GM20431 (cell line): ENCODE results near the gene CPA4.

ENCODE experiments used
- in situ Hi-C: fragments of 300-500 bp; cut with MseI, MboI; formaldehyde crosslinking; loops from one replicate; pipeline ENCODE4 v1.15.0; 2020; ENCODE audit warnings: low sequenced_read_pairs; ENCODE audit not compliant: unreplicated experiment

The CPA4 gene

DNA sequence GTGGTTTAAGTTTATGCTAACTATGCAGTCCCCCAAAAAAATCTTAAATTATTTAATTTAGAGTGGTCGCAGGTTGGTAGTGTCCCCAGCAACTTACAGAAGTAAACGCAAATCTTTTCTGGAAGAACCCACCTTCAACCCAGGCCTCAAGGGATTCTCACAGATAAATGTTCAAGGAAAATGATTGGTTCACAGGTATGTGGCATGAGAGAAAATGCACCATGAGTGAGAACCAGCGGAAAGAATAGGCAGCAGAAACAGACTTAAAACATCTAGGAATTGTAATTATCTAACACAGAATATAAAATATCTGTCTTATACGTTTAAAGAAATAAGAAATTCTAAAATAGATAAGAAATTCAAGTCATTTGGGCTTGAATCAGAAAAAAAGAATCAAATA is 48.9 kb downstream of the CPA4 start:
- in situ Hi-C loops = no loop called here

GRCh38 chr7:130342701-130343380 is 49.9 kb downstream of the CPA4 start:
- in situ Hi-C loops = no loop called here

DNA sequence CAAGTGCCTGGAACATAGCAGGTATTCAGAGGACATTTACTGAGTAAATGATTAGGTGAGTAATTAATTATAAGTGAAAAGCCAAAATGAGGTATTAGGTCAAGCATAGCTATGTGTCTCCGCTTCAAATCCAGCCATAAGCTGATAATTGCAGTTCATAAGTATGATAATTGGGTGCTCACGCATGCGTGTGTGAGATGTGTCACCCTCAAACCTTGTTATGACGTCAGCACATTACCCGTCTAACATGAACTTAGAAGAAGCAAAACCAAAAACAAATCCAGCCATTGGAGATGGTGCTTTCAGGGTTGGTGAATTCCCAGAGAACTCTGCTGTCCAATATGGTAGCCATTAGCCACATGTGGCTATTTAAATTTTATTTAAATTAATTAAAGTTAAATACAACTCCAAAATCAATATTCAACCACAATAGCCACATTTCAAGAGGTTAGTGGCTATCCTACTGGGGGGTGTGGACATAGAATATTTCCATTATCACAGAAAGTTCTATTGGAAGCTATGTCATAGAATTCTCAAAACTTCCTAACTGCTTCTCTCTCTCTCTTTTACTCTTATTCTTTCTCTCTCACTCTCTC is 51.4 kb downstream of the CPA4 start, which contains the start of gene CPA5:
Gene CPA5 (plus strand): TSS at position 546 of the 596 bp plus-strand sequence. CDS start 1,670 bp downstream, outside the sequence.
- in situ Hi-C loops = no loop called here

GRCh38 chr7:130345136-130345535 is 52.2 kb downstream of the CPA4 start:
- in situ Hi-C loops = no loop called here

DNA sequence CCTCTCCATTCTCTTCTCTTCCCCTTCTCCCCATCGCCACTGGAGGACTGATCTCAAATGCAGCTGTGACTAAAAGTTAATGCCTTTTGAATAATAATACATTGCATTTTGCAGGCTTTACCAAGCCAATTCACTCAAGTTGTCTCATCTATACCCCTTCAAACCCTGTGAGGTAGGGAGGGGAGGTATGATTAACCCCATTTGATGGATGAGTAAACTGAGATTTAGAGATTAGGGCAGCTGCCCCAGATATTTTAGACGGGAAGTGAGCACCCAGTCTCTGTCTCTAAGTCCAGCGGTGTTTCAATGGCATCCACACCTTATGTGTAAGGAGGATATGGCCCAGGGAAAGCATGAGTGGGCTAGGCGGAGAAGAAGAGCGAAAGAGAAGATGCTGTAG is 52.8 kb downstream of the CPA4 start:
- in situ Hi-C loops = no loop called here

DNA sequence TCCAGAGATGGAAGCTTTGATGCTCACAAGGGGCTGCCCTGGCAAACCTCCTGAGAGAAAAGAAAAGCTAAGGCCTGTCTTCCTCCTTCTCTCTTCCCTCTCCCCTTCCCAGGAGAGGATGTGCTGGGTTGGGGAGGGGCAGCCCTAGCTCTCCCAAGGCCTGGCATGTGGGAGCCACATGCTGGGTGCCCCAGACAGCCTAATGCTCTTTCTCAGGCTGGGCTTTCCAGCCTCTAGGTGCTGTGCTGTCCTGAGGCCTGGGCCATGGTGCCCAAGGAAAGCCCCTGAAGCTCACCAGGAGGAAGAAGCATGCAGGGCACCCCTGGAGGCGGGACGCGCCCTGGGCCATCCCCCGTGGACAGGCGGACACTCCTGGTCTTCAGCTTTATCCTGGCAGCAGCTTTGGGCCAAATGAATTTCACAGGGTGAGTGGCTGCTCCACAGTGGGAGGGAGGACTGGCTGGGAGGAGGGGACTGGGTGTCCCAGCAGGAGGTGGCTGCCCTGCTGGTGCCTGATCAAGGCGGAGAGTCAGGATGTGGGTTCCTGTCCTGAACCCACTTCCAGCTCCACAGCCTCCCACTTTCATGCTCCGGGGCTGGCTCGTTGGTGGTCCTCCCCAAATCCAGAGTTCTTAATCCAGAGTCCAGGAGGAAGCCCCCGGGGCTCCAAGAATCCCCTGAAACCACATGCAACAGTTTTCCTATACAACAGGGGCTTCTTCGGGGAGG is 53.4 kb downstream of the CPA4 start:
- in situ Hi-C loops = no loop called here

- in situ Hi-C loops = no loop called here
These were observed 54.0 kb downstream of the CPA4 start for GRCh38 chr7:130346941-130347340.

- in situ Hi-C loops = no loop called here
These were observed 57.2 kb downstream of the CPA4 start for GRCh38 chr7:130349911-130350782.

- in situ Hi-C loops = no loop called here
These were observed 58.2 kb downstream of the CPA4 start for GRCh38 chr7:130350945-130351790.

DNA sequence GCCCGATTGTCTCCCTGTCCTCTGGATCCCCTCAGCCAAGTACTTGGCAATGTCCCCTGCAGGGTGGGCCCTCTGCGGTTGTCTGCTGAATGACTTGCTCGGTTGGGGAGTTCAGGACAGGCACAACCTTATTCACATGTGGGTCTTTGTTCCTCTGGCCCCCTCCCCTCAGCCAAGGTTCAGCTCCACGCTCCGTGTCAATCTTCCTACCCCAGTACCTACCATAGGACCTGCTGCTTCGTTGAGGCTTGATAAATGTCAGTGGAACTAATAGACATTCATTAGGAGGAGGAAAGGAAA is 58.8 kb downstream of the CPA4 start:
- in situ Hi-C loops = no loop called here

DNA sequence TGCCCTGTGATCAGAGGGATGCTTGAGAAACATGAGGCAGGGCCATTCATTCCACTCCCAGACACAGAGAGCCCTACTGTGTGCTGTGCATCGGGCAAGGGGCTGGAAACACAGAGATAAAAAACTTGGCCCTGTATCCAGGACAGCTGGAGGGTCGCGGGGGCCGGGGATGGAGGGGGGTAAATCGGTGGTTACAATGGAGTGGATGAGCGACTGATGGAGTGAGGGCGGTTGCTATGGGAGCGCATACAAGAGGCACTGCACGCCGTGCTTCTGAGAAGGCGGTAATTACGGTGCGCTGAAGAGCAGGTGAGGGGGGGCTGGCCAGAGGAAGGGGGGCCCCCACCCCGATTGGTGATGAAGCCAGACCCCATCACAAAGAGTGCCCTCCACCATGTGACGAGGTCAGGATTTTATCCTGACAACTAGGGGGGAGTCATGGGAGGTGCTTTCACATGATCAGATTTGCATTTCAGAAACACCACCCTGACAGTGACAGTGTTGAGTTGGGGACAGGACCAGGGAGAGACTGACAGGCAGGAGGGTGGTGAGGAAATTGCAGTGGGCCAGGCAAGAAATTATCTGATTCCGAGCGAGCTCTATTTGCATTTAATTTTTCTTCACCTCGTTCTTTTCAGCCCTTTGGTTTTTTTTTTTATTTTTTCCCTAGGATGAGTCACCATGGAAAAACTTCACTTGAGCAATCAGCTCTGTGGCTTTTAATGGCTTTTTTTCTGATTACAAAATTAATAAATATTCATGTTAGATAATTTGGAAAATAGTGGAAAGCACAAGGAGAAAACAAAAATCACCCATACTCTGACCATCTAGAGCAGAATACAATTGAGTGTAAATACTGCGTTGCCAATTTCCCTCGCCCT is 59.5 kb downstream of the CPA4 start:
- in situ Hi-C loops = no loop called here

DNA sequence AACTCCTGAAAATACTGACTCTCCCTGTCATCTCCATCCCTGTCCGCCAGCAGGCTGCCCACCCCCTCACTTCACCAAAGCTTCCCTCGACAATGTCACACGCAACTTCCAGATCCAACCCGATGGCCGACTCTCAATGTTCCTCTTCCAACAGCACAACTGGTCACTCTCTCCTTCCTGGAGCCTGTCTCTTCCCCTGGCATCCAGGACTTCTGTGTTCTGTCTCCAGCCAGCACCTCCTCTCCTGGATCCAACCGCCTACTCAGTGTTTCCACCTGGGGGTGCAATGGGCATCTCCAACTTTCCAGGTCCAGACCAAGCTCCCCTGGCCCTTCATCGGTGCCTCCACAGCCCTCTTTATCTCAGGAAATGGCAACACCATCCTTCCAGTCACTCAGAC is 60.2 kb downstream of the CPA4 start:
- in situ Hi-C loops = no loop called here

GRCh38 chr7:130356121-130356875 is 63.3 kb downstream of the CPA4 start:
- in situ Hi-C loops = no loop called here

GRCh38 chr7:130356876-130357611 is 64.1 kb downstream of the CPA4 start:
- in situ Hi-C loops = no loop called here

- in situ Hi-C loops = no loop called here
These were observed 65.5 kb downstream of the CPA4 start for GRCh38 chr7:130358471-130358870.

DNA sequence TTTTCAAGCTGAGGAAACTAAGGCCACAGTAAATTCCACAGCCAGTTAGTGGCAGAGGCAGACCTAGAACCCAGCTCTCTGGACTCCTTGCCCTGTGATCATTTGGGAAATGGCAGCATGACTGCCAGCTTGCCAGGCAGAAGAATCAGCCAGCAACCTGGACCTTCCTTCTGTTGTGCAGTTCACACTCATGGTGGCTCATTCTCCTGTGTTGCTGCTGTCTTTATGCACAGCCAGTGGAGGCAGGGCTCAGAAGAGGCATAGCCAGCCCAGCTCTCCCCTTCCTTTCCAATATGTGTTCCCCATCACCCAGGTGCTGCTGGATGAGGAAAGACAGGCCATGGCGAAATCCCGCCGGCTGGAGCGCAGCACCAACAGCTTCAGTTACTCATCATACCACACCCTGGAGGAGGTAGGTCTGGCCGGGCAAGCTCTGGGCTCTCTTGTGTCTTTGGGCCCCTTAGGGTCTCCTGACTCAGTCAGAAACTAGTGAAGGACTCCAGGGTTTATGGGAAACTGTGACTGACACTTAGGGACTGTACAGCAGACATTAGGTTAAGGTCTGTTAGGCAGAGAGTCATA is 66.4 kb downstream of the CPA4 start:
- in situ Hi-C loops = no loop called here

DNA sequence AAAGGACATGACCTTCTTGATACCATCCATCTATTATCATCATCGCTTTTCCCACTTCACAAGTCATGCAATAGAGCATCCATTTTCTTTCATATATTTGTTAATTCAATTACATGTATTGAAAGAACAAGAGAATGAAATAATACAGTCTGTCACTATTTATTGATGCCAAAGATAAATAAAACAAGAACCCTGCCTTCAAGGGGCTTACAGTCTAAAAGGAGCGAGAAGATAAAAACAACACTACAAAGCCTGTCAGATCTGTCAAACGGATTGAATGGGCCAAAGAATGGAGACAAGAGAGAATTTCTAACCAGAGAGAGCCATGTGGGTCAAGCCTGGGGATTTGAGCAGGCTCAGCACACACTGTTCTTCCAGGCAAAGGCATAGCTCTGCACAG is 67.6 kb downstream of the CPA4 start:
- in situ Hi-C loops = no loop called here
